Limb (tissue), 2 donors: Measurements from ENCODE around the gene UFD1.

Source experiments
- DNase-seq, 2 donors: peaks; one replicate each; pipeline ENCODE4 v3.0.0-alpha.2; 2016; ENCODE audit errors: extremely low spot score in 2 of 2

The UFD1 gene

DNA sequence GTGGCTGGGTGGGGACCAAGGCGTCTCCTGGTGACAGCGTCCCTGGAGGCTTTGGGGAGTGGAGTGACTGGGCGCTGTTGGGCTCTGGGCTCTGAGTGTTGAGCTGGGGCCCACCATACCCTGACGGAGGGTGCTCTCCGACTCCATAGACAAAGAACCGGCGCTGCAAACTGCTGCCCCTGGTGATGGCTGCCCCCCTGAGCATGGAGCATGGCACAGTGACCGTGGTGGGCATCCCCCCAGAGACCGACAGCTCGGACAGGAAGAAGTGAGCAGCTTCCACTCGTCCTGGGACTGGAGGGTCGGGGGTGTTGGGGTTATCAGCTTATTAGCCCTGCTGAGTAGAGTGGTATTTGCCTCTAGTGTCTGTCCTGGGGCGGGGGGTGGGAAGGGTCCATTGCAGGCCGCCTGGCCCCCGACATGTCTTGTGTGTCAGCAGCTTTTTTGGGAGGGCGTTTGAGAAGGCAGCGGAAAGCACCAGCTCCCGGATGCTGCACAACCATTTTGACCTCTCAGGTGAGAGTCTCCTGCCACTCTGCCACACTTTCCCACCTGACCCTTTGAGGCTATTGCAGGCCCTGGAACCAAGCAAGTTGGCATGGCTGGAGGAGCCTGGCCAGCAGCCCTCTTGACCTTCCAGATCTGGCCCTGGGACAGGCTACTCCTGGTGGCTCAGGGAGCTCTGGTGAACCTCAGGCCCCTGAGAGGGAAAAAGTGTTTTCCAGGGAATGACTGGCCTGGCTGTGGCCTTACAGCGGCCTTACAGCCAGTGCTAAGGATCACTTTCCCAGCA lies 37.6 kb upstream of the UFD1 start:
- no peak for DNase-seq

DNA sequence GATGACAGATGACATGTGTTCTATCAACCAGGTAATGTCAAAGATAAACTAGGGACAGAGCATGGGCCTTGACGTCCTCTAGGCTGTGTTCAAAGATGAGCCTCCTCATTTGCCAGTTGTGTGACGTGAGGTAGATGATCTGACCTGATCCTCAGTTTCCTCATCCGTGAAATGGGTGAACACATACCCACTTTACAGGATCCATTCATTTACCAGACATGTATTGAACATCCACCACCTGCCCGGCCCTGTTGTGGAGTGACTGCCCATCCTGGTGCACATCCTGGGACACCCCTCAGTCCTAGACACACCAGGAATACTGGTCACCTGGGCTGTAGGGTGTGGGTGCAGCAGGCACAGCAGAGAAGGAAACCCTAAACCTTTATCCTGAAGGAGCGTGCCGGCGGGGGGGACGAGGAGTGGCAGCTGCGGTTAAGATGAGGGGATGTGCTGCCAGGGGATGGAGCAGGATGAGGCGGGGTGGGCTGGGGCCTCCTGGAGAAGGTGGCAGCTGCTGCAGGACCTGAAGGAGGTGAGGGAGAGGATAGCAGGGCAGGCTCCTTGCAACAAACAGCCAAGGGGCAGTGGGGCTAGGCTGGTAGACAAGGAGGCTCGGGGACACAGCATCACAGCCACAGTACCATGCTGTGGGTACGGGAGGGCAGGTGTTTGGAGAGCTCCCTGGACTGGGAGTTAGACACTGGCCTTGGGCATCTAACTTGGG lies 36.8 kb upstream of the UFD1 start:
- DNase-seq = no peak

DNA sequence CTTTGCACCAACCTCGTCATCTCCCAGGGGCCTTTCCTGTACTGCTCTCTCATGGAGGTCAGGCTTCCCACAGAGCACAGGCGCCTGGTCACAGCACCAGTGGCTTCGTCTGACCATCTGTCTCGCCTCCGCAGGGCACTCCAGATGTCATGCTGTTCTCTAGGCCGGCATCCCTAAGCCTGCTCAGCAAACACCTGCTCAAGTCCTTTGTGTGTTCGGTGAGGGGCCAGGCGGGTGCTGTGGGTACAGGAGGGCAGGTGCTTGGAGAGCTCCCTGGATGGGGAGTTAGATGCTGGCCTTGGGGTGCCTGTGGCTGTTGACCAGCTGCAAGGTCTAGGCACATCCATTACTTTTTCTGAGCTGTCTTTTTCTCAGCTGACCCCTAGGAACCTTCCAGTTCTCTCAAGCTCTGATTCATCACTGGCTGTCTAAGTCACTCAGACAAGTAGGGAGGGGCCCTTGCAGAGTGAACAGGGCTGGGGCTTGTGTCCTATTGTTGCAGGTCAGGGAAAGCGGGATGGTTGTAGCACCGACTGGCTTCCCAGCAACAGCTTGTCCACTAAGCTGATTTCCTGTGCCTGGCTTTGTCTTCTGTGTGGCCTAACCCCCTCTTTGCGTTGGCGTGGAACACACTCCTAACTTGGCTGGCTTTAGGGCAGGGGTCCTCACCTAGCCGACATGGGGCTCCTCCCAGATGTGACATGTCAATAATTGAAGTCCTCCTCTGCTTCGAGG lies 36.0 kb upstream of the UFD1 start:
- no peak for DNase-seq

DNA sequence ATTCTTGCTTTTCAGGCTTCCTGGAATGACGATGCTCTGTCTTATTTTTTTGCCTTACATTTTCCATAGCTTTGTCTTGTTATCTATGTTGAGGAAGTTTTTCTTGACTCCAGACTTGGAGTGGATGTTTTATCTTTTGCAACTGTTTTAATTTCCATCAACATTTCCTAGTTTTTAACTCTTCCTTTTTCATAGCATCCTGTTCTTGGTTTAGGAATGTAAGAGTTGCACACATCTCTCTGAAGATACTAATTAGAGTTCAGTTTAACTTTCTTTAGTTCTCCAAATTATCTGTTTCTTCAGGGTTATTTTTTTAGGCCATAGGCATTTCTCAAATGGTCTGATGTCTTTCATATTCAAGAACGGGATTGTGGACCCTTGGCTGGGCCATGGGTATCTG lies 34.8 kb upstream of the UFD1 start:
- no peak for DNase-seq

DNA sequence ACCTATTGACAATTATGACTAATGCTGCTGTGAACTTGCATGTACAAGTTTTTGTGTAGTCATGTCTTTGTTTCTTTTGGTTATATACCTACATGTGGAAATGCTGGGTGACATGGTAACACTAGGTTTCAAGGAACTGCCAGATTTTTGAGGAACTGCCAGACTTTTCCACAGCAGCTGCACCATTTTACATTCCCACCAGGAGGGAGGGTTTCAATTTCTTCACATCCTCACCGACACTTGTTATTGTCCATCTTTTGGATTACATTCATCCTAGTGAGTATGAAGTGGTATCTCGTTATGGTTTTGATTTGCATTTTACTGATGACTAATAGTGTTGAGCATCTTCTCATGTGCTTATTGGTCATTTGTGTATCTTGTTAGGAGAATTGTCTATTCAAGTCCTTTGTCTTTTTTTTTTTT lies 31.9 kb upstream of the UFD1 start:
- DNase-seq = no peak

DNA sequence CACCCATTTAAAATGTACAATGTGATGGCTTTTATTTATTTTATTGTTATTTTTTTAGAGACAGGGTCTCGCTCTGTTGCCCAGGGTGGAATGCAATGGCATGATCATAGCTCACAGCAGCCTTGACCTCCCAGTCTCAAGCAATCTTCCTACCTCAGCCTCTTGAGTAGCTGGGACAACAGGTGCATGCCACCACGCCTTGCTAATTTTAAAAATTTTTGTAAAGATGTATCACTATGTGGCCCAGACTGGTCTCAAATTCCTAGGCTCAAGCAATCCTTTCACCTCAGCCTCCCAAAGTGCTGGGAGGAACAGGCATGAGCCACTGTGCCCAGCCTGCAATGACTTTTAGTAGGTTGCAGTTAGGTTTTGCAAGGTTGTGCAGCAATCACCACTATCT lies 30.9 kb upstream of the UFD1 start:
- DNase-seq = no peak

DNA sequence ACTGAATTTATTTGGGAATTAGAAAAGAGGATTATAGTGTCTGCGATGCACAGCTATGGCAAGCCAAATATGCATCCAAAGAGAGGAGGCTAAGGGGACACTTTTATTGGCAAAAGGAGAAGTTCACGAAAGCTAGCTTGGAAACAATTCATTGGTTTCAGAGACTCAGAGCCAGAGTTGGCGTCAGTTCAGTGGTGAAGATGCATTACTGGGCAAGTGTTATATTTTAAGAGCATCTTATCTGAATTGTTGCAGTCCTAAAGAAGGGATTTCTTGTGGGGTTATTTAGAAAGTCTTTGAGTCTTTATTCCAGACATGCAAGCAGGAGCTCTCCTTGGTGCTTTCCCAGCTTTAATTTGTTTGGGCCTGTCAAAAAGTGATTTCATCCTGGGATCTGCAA lies 30.2 kb upstream of the UFD1 start:
- DNase-seq = no peak

DNA sequence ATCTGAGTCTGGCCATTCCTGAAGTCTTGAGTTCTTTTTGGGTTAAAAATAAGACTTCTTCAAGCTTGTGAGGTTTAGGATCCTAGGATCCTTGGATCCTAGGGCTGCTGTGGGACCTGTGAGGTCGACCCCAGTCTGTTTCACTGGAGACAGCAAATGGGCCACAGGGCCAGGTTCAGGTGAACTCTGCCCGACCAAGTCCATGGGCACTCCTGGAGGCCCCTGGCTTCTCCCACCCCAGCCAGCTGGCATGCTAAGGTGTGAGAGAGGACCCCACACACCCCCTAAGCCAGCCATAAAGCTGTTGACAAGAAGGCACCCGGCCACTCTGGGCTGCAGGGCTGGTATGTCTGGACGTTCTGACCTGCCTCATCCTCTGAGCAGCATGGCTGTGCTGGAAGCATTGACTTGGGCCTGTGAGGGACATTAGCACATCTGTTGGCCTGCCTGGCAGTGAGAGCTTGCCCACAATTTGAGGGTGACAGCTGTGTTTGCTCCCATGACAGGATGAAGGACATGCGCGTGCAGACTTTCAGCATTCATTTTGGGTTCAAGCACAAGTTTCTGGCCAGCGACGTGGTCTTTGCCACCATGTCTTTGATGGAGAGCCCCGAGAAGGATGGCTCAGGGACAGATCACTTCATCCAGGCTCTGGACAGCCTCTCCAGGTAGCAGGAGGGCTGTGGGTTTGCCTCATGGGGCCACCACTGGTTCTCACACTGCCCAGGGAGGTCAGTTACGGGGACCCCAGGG lies 29.2 kb upstream of the UFD1 start:
- DNase-seq = no peak

DNA sequence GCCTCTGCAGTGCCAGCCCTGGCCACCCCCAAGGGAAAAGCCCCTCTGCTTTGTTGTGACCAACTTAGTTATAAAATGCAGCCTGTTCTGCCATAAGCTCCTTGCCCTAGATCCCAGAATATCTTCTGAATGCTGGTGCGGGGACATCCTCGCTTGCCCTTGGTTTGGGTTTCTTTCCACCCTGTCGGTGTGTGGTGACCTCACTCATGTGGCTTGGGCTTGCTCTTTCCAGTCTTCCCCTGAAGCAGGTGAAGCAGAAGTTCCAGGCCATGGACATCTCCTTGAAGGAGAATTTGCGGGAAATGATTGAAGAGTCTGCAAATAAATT lies 28.5 kb upstream of the UFD1 start:
- DNase-seq = no peak

DNA sequence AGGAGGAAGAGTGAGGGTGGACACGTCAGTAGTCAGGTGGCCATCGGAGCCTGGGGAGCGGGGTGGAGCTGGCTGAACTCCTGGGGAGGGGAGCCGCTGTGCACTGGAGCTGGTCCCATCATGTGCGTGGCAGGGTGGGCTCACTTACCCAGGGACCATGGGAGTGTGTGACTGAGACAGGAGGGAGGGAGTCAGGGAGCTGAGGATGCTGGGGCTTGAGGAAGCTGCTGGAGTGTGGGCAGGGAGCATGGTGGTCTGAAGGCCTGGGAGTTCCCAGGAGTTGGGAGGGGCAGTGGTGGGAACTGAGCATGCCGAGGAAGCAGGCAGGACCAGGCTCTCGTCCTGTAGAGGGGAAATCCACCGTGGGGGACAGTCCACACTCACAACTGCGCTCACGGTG lies 27.2 kb upstream of the UFD1 start:
- DNase-seq = no peak

DNA sequence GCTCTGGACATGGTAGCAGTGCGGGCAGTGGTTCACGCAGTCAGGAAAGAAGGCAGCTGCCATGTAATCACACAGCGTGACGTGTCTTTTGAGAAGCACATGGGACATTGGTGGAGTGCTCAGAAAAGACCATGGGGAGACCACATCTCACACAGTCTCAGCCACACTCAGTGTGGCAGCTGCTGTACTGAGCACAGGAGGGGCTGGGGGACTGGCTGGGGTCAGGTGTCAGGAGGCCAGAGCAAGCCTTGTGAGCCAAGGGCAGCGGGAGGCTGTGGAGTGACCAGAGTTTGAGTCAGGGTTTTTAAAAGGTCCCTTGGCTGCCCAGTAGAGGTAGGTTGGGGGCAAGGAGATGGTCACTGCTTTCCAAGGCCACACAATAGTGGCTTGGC lies 26.7 kb upstream of the UFD1 start:
- no peak for DNase-seq

DNA sequence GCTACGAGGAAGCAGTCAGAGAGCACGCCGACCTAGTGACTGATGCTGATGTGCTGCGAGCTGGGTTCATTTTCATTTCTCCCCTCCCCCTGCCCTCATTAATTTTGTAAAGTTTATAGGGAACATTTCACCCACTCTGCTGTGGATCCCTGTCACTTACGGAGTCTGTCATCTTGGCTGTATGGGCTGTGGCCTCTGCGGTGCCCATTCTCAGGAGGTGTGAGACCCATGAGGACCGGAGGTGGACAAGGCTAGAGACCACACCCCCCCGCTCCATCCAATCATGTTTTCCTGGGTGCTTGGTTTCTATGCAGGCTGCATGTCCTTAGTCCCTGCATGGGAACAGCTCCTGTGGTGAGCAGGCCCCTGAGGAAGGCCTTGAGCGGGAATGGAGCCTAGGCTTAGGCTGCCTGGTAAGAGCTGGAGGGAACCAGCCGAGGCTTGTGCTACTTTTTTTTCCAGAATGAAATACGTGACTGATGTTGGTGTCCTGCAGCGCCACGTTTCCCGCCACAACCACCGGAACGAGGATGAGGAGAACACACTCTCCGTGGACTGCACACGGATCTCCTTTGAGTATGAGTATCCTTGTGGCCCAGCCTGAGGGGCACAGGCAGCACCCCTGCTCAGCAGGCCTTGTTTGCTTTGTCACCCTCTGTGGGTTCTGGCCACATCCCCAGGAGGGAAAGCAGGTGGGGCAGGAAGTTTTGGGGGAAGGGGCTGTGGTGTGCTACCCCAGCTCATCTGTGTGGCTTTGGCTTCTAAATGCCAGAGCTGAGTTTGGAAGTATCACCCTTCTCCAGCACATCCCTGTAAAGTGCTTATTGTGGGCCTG lies 26.1 kb upstream of the UFD1 start:
- no peak for DNase-seq

DNA sequence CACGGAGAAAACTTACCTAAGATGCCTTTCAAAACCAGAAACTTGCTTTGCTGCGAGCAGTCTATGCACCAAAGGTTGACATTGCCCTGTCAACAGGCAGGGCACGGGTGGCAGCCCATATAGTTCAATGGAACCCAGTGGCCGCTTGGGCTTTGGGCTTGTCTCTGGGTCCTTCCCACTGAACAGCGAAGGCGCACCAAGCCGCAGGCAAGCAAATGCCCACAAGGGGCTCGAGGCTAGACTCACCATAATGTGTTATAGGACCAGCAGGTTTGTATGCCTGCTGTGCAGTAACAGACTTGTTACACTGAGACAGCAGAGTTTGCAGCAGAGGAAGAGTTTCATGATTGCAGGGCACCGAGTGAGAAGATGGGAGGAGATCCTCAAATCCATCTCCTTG lies 24.9 kb upstream of the UFD1 start:
- no peak for DNase-seq

DNA sequence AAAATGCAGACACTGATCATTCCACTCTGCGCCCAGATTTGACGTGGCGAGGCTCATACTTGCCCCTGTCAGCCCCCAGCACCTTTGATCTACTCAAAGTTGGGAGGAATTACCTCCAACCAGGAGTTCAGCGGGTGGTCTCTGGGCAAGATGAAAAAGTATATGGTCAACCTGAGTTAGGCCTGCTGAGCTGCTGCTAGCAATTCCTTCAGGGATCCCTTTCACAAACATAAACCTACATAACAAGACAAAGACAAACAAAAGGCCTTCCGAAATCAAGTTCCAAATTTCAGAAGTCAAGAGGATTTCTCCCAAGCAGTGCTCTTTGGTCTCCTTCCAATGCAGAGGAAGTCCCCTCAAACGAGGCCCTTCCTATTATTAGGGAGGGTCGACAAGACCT lies 24.4 kb upstream of the UFD1 start:
- DNase-seq = no peak

DNA sequence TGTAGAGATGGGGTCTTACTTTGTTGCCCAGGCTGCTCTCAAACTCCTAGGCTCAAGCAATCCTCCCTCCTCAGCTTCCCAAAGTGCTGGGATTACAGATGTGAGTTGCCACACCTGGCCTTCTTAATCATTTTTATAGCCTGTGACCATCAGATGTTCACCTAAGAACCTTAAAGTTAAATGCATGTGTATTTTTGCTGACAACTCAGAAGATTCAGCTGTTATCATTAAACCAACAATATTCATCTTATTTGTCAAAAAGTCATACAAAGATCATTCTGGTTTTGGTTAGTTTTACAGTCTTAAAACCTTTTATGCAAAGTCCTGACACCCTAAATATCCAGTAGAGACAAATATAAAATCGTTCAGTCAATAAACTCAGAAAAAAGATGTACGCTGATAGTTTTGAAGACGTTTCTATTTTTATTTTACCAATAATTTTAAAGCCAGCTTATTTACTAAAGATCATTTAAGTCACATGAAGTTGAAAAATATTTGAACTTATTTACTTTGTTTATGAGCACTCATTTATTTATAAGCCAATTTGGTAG lies 23.0 kb upstream of the UFD1 start:
- no peak for DNase-seq

DNA sequence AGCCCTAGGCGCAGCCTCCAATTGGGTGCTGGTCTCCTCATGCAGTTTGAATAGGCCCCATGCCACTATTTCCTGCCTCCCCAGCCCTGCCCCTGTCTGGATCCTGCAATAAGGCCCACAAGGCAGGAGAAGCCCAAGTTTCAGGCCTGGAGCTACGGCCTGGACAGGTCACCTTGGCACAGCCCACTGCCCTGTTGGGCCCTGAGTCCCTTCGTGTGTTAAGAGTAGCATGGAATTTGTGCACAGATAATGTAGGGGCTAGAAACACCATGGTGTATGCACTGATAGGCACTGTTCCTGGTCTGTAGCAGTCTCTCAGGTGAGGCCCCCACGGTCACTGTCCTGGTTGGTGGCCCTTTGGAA lies 20.9 kb upstream of the UFD1 start:
- no peak for DNase-seq

DNA sequence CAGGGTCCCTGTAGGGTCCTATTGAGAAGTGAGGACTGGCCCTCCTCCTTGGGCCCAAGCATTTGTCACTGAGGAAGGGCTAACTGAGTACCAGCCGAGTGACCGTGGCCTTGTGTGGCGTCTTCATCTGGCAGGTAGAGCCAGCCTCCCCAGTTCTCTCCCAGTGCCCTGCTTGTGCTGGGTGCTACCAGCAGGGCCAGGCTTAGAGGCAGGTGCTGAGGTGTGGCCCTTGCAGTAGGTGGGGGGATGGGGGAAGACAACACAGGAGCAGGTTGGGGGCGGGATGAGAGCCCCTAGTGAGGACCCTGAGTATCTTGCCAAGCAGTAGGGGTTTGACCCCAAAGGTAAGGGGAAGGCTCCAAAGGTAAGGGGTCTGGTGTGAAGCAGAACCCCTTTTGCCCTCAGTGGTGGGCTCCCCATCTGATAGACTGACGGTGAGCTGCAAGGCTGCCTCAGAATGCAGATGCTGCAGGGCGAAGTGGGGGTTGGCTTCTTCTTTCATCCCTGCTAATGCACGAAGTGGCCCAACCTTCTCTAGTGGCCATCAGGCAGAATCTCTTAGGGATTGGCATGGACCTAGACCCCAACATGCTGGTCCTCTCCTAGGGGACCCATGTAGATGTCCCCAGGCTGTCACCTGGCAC lies 20.4 kb upstream of the UFD1 start:
- DNase-seq = no peak

DNA sequence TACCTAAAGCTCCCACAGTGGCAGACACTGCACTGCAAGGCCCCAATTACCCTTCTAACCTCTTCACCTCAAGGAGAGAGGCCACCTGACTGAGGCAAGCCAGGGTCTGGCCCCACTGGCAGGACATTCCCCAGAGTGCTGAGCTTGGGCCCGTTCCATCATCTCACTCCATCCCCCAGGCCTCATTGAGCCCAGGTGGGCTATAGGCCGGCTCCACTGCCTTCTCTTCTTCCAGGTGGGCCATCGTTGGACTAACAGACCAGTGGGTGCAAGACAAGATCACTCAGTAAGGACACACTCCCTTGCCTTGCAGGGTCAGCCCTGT lies 19.8 kb upstream of the UFD1 start:
- DNase-seq = no peak

DNA sequence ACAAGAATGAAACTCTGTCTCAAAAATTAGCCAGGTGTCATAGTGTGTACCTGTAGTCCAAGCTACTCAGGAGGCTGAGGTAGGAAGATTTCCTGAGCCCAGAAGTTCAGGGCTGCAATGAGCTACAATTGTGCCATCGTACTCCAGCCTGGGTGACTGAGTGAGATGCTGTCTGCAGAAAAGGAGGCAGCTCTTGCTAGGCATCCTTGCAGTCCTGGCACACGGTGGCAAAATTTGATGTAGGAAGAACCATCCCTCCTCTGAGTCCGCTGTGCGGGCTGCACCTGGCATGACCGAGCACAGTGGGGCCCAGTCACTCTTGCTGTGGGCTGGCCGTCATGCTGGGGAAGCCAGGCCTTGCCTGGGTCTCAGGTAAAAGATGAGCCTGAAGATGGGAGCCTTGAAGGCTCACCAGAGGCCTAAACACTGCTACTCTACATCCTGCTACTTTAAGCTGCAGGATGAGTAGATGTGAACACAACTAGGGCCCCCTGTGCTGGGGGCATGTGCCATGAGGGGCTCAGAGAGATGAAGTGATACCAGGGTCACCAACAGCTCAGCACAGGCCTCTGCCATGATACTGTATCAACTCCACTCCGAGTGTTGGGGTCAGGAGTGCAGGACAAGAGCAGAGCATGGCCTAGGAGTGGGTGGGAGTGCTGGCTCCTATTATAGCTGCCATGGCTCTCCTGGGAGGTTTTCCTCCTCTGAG lies 19.3 kb upstream of the UFD1 start:
- DNase-seq = no peak

DNA sequence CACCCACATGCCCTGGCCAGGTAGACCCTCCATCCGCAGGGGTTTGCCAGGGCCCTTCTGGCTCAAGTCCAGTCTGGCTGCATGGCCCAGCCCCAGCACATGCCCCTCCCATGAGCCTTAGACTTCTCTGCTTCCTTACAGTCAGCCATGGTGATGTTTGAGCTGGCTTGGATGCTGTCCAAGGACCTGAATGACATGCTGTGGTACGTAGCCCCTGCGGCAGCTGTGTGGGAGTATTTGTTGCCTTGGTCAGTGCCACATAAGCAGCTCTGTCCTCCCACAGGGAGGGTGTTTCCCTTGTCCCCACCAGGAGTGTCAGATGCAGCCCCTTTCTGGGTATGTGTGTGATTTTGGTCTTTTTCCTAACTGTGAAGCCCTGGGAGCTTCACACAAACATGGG lies 18.3 kb upstream of the UFD1 start:
- DNase-seq = peak in 1 of 2 donors; percentile 12
